Keratinocyte (primary cell): Measurements from ENCODE around the gene ADAMTS16. TPM values are rescaled to one million over a fixed set of nuclear protein-coding genes. Genes with fewer than 3 reads are reported as not detected.

Source experiments
- DNase-seq: peaks from one replicate; pipeline ENCODE4 v3.0.0-alpha.2; 2011; ENCODE audit warnings: low read depth, missing footprints, low spot score
- FAIRE-seq: peaks from 2 replicates; lab custom pipeline; 2011; peaks lifted over from hg19 to GRCh38; lab: Jason Lieb, UNC
- H2AFZ ChIP-seq: 2 replicates; pipeline ENCODE4 v1.6.0; 2012; ENCODE audit warnings: low read length, control low read depth, inconsistent platforms; ENCODE audit not compliant: control insufficient read depth
- H3K27ac ChIP-seq: 2 replicates; pipeline ENCODE4 v1.5.1; 2011; ENCODE audit warnings: low read length; ENCODE audit not compliant: control insufficient read depth, insufficient read depth
- H3K27me3 ChIP-seq: 3 replicates; pipeline ENCODE4 v1.6.0; 2011; ENCODE audit warnings: low read length; ENCODE audit not compliant: control insufficient read depth, insufficient read depth; ENCODE audit errors: extremely low read depth
- H3K36me3 ChIP-seq, 2 experiments: 2 replicates in 1 of 2; 3 replicates in 1 of 2; pipeline ENCODE4 v1.5.1; 2011; ENCODE audit warnings: low read length in 2 of 2, mild to moderate bottlenecking in 1 of 2; ENCODE audit not compliant: control insufficient read depth in 2 of 2, insufficient read depth in 2 of 2; ENCODE audit errors: extremely low read depth in 1 of 2
- H3K4me1 ChIP-seq: 3 replicates; pipeline ENCODE4 v1.5.1; 2011; ENCODE audit warnings: low read length; ENCODE audit not compliant: control insufficient read depth, insufficient read depth; ENCODE audit errors: extremely low read depth
- H3K4me2 ChIP-seq: 3 replicates; pipeline ENCODE4 v1.6.0; 2011; ENCODE audit warnings: low read depth, low read length; ENCODE audit not compliant: control insufficient read depth, insufficient read depth; ENCODE audit errors: extremely low read depth
- H3K4me3 ChIP-seq, 3 experiments: fragments of 200-600 bp in 1 of 3; sonication (generic) in 1 of 3; 2 replicates in 2 of 3; 3 replicates in 1 of 3; pipeline ENCODE4 v1.5.1; 2011 to 2016; ENCODE audit warnings: low read length in 3 of 3, mild to moderate bottlenecking in 3 of 3, control low read depth in 2 of 3, inconsistent platforms in 1 of 3, low read depth in 1 of 3, mixed read lengths in 1 of 3, mixed run types in 1 of 3, moderate library complexity in 1 of 3; ENCODE audit not compliant: control insufficient read depth in 2 of 3, insufficient read depth in 2 of 3; ENCODE audit errors: extremely low read depth in 1 of 3
- H3K79me2 ChIP-seq: 2 replicates; pipeline ENCODE4 v1.6.0; 2012; ENCODE audit warnings: low read length; ENCODE audit not compliant: control insufficient read depth, insufficient read depth
- H3K9ac ChIP-seq: 3 replicates; pipeline ENCODE4 v1.6.0; 2011; ENCODE audit warnings: low read length; ENCODE audit not compliant: control insufficient read depth, insufficient read depth; ENCODE audit errors: extremely low read depth
- H3K9me1 ChIP-seq: 3 replicates; pipeline ENCODE4 v1.6.0; 2011; ENCODE audit warnings: low read length; ENCODE audit not compliant: control insufficient read depth, insufficient read depth; ENCODE audit errors: extremely low read depth
- H3K9me3 ChIP-seq: 2 replicates; pipeline ENCODE4 v1.5.1; 2012; ENCODE audit warnings: low read depth, low read length; ENCODE audit not compliant: control insufficient read depth
- H4K20me1 ChIP-seq: 3 replicates; pipeline ENCODE4 v1.6.0; 2011; ENCODE audit warnings: low read length; ENCODE audit not compliant: control insufficient read depth, insufficient read depth; ENCODE audit errors: extremely low read depth
- CTCF ChIP-seq, 3 experiments: IDR thresholded peaks in 1 of 3; conservative IDR thresholded peaks in 1 of 3; optimal IDR thresholded peaks in 1 of 3; 2 replicates in 2 of 3; 3 replicates in 1 of 3; pipeline versions ENCODE3 to v1.5.1; 2011; ENCODE audit warnings: low read length in 3 of 3, mild to moderate bottlenecking in 3 of 3, moderate library complexity in 2 of 3, control low read depth in 1 of 3, inconsistent platforms in 1 of 3; ENCODE audit not compliant: insufficient read depth in 2 of 3; ENCODE audit errors: extremely low read depth in 1 of 3
- EZH2 ChIP-seq: IDR thresholded peaks from one replicate; pipeline ENCODE4 v1.6.1; 2012; ENCODE audit warnings: inconsistent platforms, mild to moderate bottlenecking, low read length, moderate library complexity
- dilution Hi-C: fragments of 300-500 bp; cut with MboI; formaldehyde crosslinking; loops from one replicate; pipeline ENCODE4 v1.7.0; 2020; ENCODE audit warnings: low sequenced_read_pairs; ENCODE audit not compliant: extremely low pct_ligation_motif_present
- polyA plus RNA-seq, 5 experiments: library from polyadenylated mRNA; depleted of rRNA in 3 of 5; stranded (reverse) in 3 of 5; stranded (forward) in 1 of 5; unstranded in 1 of 5; fragments of >200 nt; gene quantifications; 1 replicate in 1 of 5; 2 replicates in 3 of 5; 3 replicates in 1 of 5; pipeline versions ENCODE4 v1.2.1 to v1.2.3, GENCODE V29; 2011 to 2012; ENCODE audit warnings: missing spikeins in 2 of 5, low read depth in 1 of 5, low replicate concordance in 1 of 5

Gene ADAMTS16
- polyA plus RNA-seq, 1 donor (not counting 4 experiments of a cell fraction or from before 2014, with no cell fraction given) = not detected

- FAIRE-seq (no peak), DNase-seq (no peak)
- Histone ChIP-seq H3K79me2 (no peaks in the 10 kb centered on the region), H3K27ac (no peak overlapping the region), H2AFZ (no peak overlapping the region), H3K9ac (no peak overlapping the region), H3K27me3 (peaks cover 5% of the 10 kb centered on the region), H3K4me1 (peaks cover 4% of the 10 kb centered on the region), H3K36me3 (no peaks in the 10 kb centered on the region), H3K9me3 (no peaks in the 10 kb centered on the region), H3K4me3 (no peak overlapping the region), H3K4me2 (no peak overlapping the region), H4K20me1 (no peaks in the 10 kb centered on the region), H3K9me1 (no peaks in the 10 kb centered on the region)
- dilution Hi-C loops = no loop called here
- TF ChIP-seq EZH2 (no peak), CTCF (optimal IDR thresholded peaks at IDR 0.05 in 1 of 3, IDR thresholded peaks at IDR 0.05 in 1 of 3, conservative IDR thresholded peaks at IDR 0.05 in 1 of 3; ENCODE audit: extremely low read depth in 1 of 3, insufficient read depth in 2 of 3, low read length in 3 of 3) (no peak)
Measured at GRCh38 chr5:5295351-5295750, 155.2 kb downstream of the ADAMTS16 start.

- FAIRE-seq = no peak
- no peaks in the 10 kb centered on the region for H4K20me1 ChIP-seq
- H3K4me1 ChIP-seq = peaks cover 3% of the 10 kb centered on the region
- dilution Hi-C loops = no loop called here
- no peak overlapping the region for H3K4me3 ChIP-seq
- no peak overlapping the region for H3K4me2 ChIP-seq
- H3K79me2 ChIP-seq = no peaks in the 10 kb centered on the region
- H3K9ac ChIP-seq = no peak overlapping the region
- H3K9me3 ChIP-seq = no peaks in the 10 kb centered on the region
- H3K27me3 ChIP-seq = peaks cover 5% of the 10 kb centered on the region
- H2AFZ ChIP-seq = no peak overlapping the region
- H3K27ac ChIP-seq = no peak overlapping the region
- H3K36me3 ChIP-seq = no peaks in the 10 kb centered on the region
- no peak for DNase-seq
- H3K9me1 ChIP-seq = no peaks in the 10 kb centered on the region
- TF ChIP-seq EZH2 (no peak), CTCF (optimal IDR thresholded peaks at IDR 0.05 in 1 of 3, IDR thresholded peaks at IDR 0.05 in 1 of 3, conservative IDR thresholded peaks at IDR 0.05 in 1 of 3; ENCODE audit: extremely low read depth in 1 of 3, insufficient read depth in 2 of 3, low read length in 3 of 3) (no peak)
Measured at GRCh38 chr5:5296051-5296450, 155.9 kb downstream of the ADAMTS16 start.
